ENCODE results near the gene C3orf70.
A peak's percentile ranks its signal among the peaks of the same experiment; 100 is the strongest.

C3orf70 gene

GRCh38 chr3:185161761-185162160, 8.9 kb upstream of the C3orf70 start:
- peaks cover 26% of the 10 kb centered on the region for H3K27me3 Mint-ChIP-seq
- CTCF ChIA-PET, result no interaction called here
- no peaks in the 10 kb centered on the region for H3K9me3 Mint-ChIP-seq
- no peak overlapping the region for H3K4me3 Mint-ChIP-seq
- DNase-seq, result no peak
- no peaks in the 10 kb centered on the region for H3K4me1 Mint-ChIP-seq
- no peak overlapping the region for H3K27ac Mint-ChIP-seq
- H3K36me3 Mint-ChIP-seq, result no peaks in the 10 kb centered on the region

GRCh38 chr3:185157347-185157746, 4.5 kb upstream of the C3orf70 start:
- peaks cover 19% of the 10 kb centered on the region for H3K27me3 Mint-ChIP-seq
- H3K27ac Mint-ChIP-seq, result no peak overlapping the region
- H3K4me3 Mint-ChIP-seq, result no peak overlapping the region
- CTCF ChIA-PET, result no interaction called here
- peaks cover 3% of the 10 kb centered on the region for H3K4me1 Mint-ChIP-seq
- H3K9me3 Mint-ChIP-seq, result no peaks in the 10 kb centered on the region
- H3K36me3 Mint-ChIP-seq, result no peaks in the 10 kb centered on the region
- no peak for DNase-seq

GRCh38 chr3:185155678-185156077, 2.8 kb upstream of the C3orf70 start:
- Mint-ChIP-seq H3K4me1 (peaks cover 5% of the 10 kb centered on the region), H3K36me3 (no peaks in the 10 kb centered on the region), H3K27me3 (peaks cover 18% of the 10 kb centered on the region), H3K27ac (no peak overlapping the region), H3K9me3 (no peaks in the 10 kb centered on the region), H3K4me3 (no peak overlapping the region)
- no peak for DNase-seq
- CTCF ChIA-PET, result interaction anchor here (0.8 kb wide), 1 partner anchor 8 kb away, joined by 3 read pairs; no protein-coding TSS in a partner anchor

GRCh38 chr3:185153861-185154629, 1.2 kb upstream of the C3orf70 start:
- peaks cover 5% of the 10 kb centered on the region for H3K4me1 Mint-ChIP-seq
- no peak overlapping the region for H3K4me3 Mint-ChIP-seq
- no peak overlapping the region for H3K27ac Mint-ChIP-seq
- H3K27me3 Mint-ChIP-seq, result peaks cover 26% of the 10 kb centered on the region
- DNase-seq, result no peak
- CTCF ChIA-PET, result no interaction called here
- H3K9me3 Mint-ChIP-seq, result no peaks in the 10 kb centered on the region
- H3K36me3 Mint-ChIP-seq, result no peaks in the 10 kb centered on the region

- no peaks in the 10 kb centered on the region for H3K36me3 Mint-ChIP-seq
- no peak overlapping the region for H3K27ac Mint-ChIP-seq
- H3K4me1 Mint-ChIP-seq, result peaks cover 5% of the 10 kb centered on the region
- no peaks in the 10 kb centered on the region for H3K9me3 Mint-ChIP-seq
- CTCF ChIA-PET, result interaction anchor here (0.7 kb wide), 1 partner anchor 1135 kb away, joined by 3 read pairs; no protein-coding TSS in a partner anchor
- peak; percentile 22 for DNase-seq
- H3K4me3 Mint-ChIP-seq, result peak overlapping the region; percentile 78
- H3K27me3 Mint-ChIP-seq, result peaks cover 18% of the 10 kb centered on the region
These were observed 411 bp upstream of the C3orf70 start for GRCh38 chr3:185153171-185153771.

GRCh38 chr3:185151964-185152409, 873 bp downstream of the C3orf70 start:
- CTCF ChIA-PET, result interaction anchor here (1.2 kb wide), 1 partner anchor 26 kb away, joined by 4 read pairs; no protein-coding TSS in a partner anchor
- peak overlapping the region; percentile 63 for H3K4me3 Mint-ChIP-seq
- H3K4me1 Mint-ChIP-seq, result peaks cover 5% of the 10 kb centered on the region
- no peaks in the 10 kb centered on the region for H3K9me3 Mint-ChIP-seq
- no peak overlapping the region for H3K27ac Mint-ChIP-seq
- DNase-seq, result no peak
- H3K27me3 Mint-ChIP-seq, result peaks cover 17% of the 10 kb centered on the region
- no peaks in the 10 kb centered on the region for H3K36me3 Mint-ChIP-seq

- no peaks in the 10 kb centered on the region for H3K9me3 Mint-ChIP-seq
- H3K4me1 Mint-ChIP-seq, result peaks cover 5% of the 10 kb centered on the region
- no peak for DNase-seq
- H3K4me3 Mint-ChIP-seq, result no peak overlapping the region
- CTCF ChIA-PET, result interaction anchor here (1.2 kb wide), 1 partner anchor 27 kb away, joined by 4 read pairs; no protein-coding TSS in a partner anchor
- H3K27ac Mint-ChIP-seq, result no peak overlapping the region
- H3K27me3 Mint-ChIP-seq, result peaks cover 17% of the 10 kb centered on the region
- no peaks in the 10 kb centered on the region for H3K36me3 Mint-ChIP-seq
These were observed 1.5 kb downstream of the C3orf70 start for GRCh38 chr3:185151101-185151963.

GRCh38 chr3:185150561-185150960, 2.3 kb downstream of the C3orf70 start:
- H3K4me3 Mint-ChIP-seq, result no peak overlapping the region
- no peaks in the 10 kb centered on the region for H3K36me3 Mint-ChIP-seq
- H3K9me3 Mint-ChIP-seq, result no peaks in the 10 kb centered on the region
- peaks cover 5% of the 10 kb centered on the region for H3K4me1 Mint-ChIP-seq
- DNase-seq, result no peak
- H3K27me3 Mint-ChIP-seq, result peaks cover 17% of the 10 kb centered on the region
- no peak overlapping the region for H3K27ac Mint-ChIP-seq
- CTCF ChIA-PET, result no interaction called here

- peaks cover 20% of the 10 kb centered on the region for H3K27me3 Mint-ChIP-seq
- no peak for DNase-seq
- H3K4me3 Mint-ChIP-seq, result no peak overlapping the region
- H3K4me1 Mint-ChIP-seq, result peaks cover 5% of the 10 kb centered on the region
- H3K27ac Mint-ChIP-seq, result no peak overlapping the region
- CTCF ChIA-PET, result no interaction called here
- no peaks in the 10 kb centered on the region for H3K36me3 Mint-ChIP-seq
- no peaks in the 10 kb centered on the region for H3K9me3 Mint-ChIP-seq
These were observed 3.3 kb downstream of the C3orf70 start for GRCh38 chr3:185149591-185149990.

- no peak for DNase-seq
- H3K27me3 Mint-ChIP-seq, result peaks cover 15% of the 10 kb centered on the region
- H3K4me1 Mint-ChIP-seq, result no peaks in the 10 kb centered on the region
- H3K4me3 Mint-ChIP-seq, result no peak overlapping the region
- no peaks in the 10 kb centered on the region for H3K36me3 Mint-ChIP-seq
- no peak overlapping the region for H3K27ac Mint-ChIP-seq
- CTCF ChIA-PET, result no interaction called here
- no peaks in the 10 kb centered on the region for H3K9me3 Mint-ChIP-seq
These were observed 7.3 kb downstream of the C3orf70 start for GRCh38 chr3:185145511-185145910.

- no peaks in the 10 kb centered on the region for H3K4me1 Mint-ChIP-seq
- CTCF ChIA-PET, result no interaction called here
- H3K27me3 Mint-ChIP-seq, result peaks cover 13% of the 10 kb centered on the region
- no peak overlapping the region for H3K4me3 Mint-ChIP-seq
- no peaks in the 10 kb centered on the region for H3K36me3 Mint-ChIP-seq
- H3K27ac Mint-ChIP-seq, result no peak overlapping the region
- no peak for DNase-seq
- no peaks in the 10 kb centered on the region for H3K9me3 Mint-ChIP-seq
These were observed 8.1 kb downstream of the C3orf70 start for GRCh38 chr3:185144784-185145183.

GRCh38 chr3:185137821-185138220, 15.0 kb downstream of the C3orf70 start:
- H3K27me3 Mint-ChIP-seq, result peaks cover 12% of the 10 kb centered on the region
- H3K4me1 Mint-ChIP-seq, result no peaks in the 10 kb centered on the region
- H3K36me3 Mint-ChIP-seq, result no peaks in the 10 kb centered on the region
- H3K27ac Mint-ChIP-seq, result no peak overlapping the region
- CTCF ChIA-PET, result no interaction called here
- no peaks in the 10 kb centered on the region for H3K9me3 Mint-ChIP-seq
- no peak overlapping the region for H3K4me3 Mint-ChIP-seq
- no peak for DNase-seq

GRCh38 chr3:185134509-185134908, 18.4 kb downstream of the C3orf70 start:
- H3K27ac Mint-ChIP-seq, result no peak overlapping the region
- H3K9me3 Mint-ChIP-seq, result no peaks in the 10 kb centered on the region
- no peak overlapping the region for H3K4me3 Mint-ChIP-seq
- DNase-seq, result no peak
- H3K36me3 Mint-ChIP-seq, result no peaks in the 10 kb centered on the region
- CTCF ChIA-PET, result no interaction called here
- no peaks in the 10 kb centered on the region for H3K4me1 Mint-ChIP-seq
- peaks cover 12% of the 10 kb centered on the region for H3K27me3 Mint-ChIP-seq

- Mint-ChIP-seq H3K4me1 (no peaks in the 10 kb centered on the region), H3K4me3 (no peak overlapping the region), H3K36me3 (no peaks in the 10 kb centered on the region), H3K27me3 (peaks cover 3% of the 10 kb centered on the region), H3K9me3 (no peaks in the 10 kb centered on the region), H3K27ac (no peak overlapping the region)
- CTCF ChIA-PET, result no interaction called here
- no peak for DNase-seq
These were observed 21.1 kb downstream of the C3orf70 start for GRCh38 chr3:185131602-185132256.

Measured in activated naive CD4-positive, alpha-beta T cell treated with anti-CD3 and anti-CD28 coated beads, Interleukin-2, amount 10 ng/mL, durations not matched to agents 7 days and 5 days (primary cell).